Measurements from ENCODE around the gene CFAP74. TPM values are rescaled to one million over a fixed set of nuclear protein-coding genes. Genes with fewer than 3 reads are reported as not detected.

CFAP74 gene
- total RNA-seq, 1 experiment from 2014 or later = 0.28 TPM

- no CpG with 5 or more reads among the region's 11 CpGs for WGBS (ENCODE audit: extremely low coverage, insufficient read length, low lambda C conversion rate)
- peaks cover 5% of the 10 kb centered on the region; the same call in 1 of the 2 replicates for H3K27me3 ChIP-seq (ENCODE audit: insufficient read depth, low read length)
Measured at GRCh38 chr1:2020310-2020655, 16.7 kb upstream of the CFAP74 start.

More at GRCh38 chr1:2020310-2020655, 16.7 kb upstream of the CFAP74 start:
- Histone ChIP-seq H2BK120ac (ENCODE audit: low read depth, low read length, poor library complexity, severe bottlenecking) (no peak overlapping the region), H2BK12ac (ENCODE audit: insufficient read length, low read depth, low read length) (no peak overlapping the region), H2BK5ac (ENCODE audit: insufficient read length, low read length) (no peak overlapping the region), H3K56ac (ENCODE audit: insufficient read length, low read depth, low read length) (no peak overlapping the region), H3K79me1 (ENCODE audit: insufficient read depth, low read depth, low read length, poor library complexity, severe bottlenecking) (no peaks in the 10 kb centered on the region), H3K4me1 (ENCODE audit: insufficient read depth, low read length) (no peaks in the 10 kb centered on the region), H2BK15ac (ENCODE audit: low read depth, low read length) (no peak overlapping the region), H3K23me2 (ENCODE audit: insufficient read length, low read depth, low read length, poor library complexity, severe bottlenecking) (no peaks in the 10 kb centered on the region), H4K20me1 (ENCODE audit: control insufficient read depth, insufficient read depth, insufficient read length) (no peaks in the 10 kb centered on the region), H3K9me3 (ENCODE audit: control insufficient read depth, low read depth, low read length) (no peaks in the 10 kb centered on the region), H3K18ac (ENCODE audit: insufficient read length, low read depth, low read length) (no peak overlapping the region), H2AK5ac (ENCODE audit: insufficient read length, low read length) (no peak overlapping the region), H4K5ac (ENCODE audit: insufficient read length, low read depth, low read length) (no peak overlapping the region), H4K8ac (replicated peaks; ENCODE audit: insufficient read length, low read depth, low read length) (no peak overlapping the region), H3K4ac (ENCODE audit: low read depth, low read length) (no peak overlapping the region), H3T11ph (ENCODE audit: low read length) (no peak overlapping the region), H3K23ac (ENCODE audit: insufficient read length, low read depth, low read length) (no peak overlapping the region), H4K91ac (ENCODE audit: insufficient read length, low read depth, low read length) (no peak overlapping the region), H3K14ac (ENCODE audit: insufficient read depth, low read length) (no peak overlapping the region), H3K79me2 (ENCODE audit: insufficient read depth, low read length) (no peaks in the 10 kb centered on the region), H3K4me2 (ENCODE audit: insufficient read depth, insufficient read length, low read length) (no peak overlapping the region), H2BK20ac (ENCODE audit: low read depth, low read length, poor library complexity, severe bottlenecking) (no peak overlapping the region), H3K9ac (ENCODE audit: extremely low read depth, insufficient read length, low read length) (no peak overlapping the region), H2AFZ (ENCODE audit: low read length) (no peak overlapping the region), H3K27ac (ENCODE audit: insufficient read length, low read depth, low read length) (no peak overlapping the region)
- Mint-ChIP-seq H3K27me3 (ENCODE audit: low read depth) (peaks cover 58% of the 10 kb centered on the region), H3K9me3 (peaks cover 0 to 2% of the 10 kb centered on the region in 2 experiments; a peak in 1 of 5 replicates), H3K36me3 (ENCODE audit: insufficient read depth in 1 of 3, low read depth in 3 of 3) (no peaks in the 10 kb centered on the region), H3K27ac (no peak overlapping the region), H3K4me1 (peaks cover 3 to 9% of the 10 kb centered on the region in 2 experiments), H3K4me3 (peak overlapping the region; percentile 10 to 63; a peak in 3 of 5 replicates)
- DNase-seq = no peak
- no peak for TF ChIP-seq CTCF (conservative IDR thresholded peaks at IDR 0.05)
